ENCODE results near the gene ARPC5L. TPM values are rescaled to one million over a fixed set of nuclear protein-coding genes. Genes with fewer than 3 reads are reported as not detected.
A peak's percentile ranks its signal among the peaks of the same experiment; 100 is the strongest.

ARPC5L gene
- total RNA-seq, 1 experiment from 2014 or later: 50.0 TPM

- no peaks in the 10 kb centered on the region for H3K9me2 ChIP-seq (ENCODE audit: insufficient read depth)
- peak within 1 kb of the TSS; percentile 50 for H3K9ac ChIP-seq (ENCODE audit: low read length)
- H4K20me1 ChIP-seq (ENCODE audit: insufficient read depth): peaks cover 21% of the 10 kb centered on the region; the same call in 1 of the 2 replicates
- H3K79me2 ChIP-seq (ENCODE audit: insufficient read depth, low read length): peaks cover 1% of the 10 kb centered on the region; the same call in 1 of the 2 replicates
- DNase-seq (ENCODE audit: low read depth, low spot score): peak; percentile 78
- H3K27me3 ChIP-seq (ENCODE audit: insufficient read depth, low read length): no peaks in the 10 kb centered on the region
- ChIA-PET RAD21 (ENCODE audit: low non-redundant PET in 1 of 2, low total read pairs in 2 of 2, uncharacterized antibody in 2 of 2, unreplicated experiment in 2 of 2) (interaction anchor here (0.6 to 3.3 kb wide), 19 partner anchors 9 to 142 kb away, joined by 3 to 49 read pairs (median 6); partner anchors contain the start of genes NR6A1 (in 2 of the 2), OLFML2A (in 2 of the 2), ARPC5L (in 1 of the 2) and RPL35 (in 1 of the 2)), POLR2A (interaction anchor here (1.0 to 2.3 kb wide), 11 partner anchors 9 to 80 kb away, joined by 3 to 30 read pairs (median 5); partner anchors contain the start of genes ARPC5L, NR6A1, OLFML2A and RPL35), CTCF (interaction anchor here (0.6 to 11.7 kb wide), 41 partner anchors 9 to 525 kb away, joined by 3 to 601 read pairs (median 5); partner anchors contain the start of genes ARPC5L, NR6A1, OLFML2A and RPL35)
- ATAC-seq: peak; percentile 85
- intact Hi-C loops (cut with micrococcal nuclease): loop anchor here (1.0 to 10.0 kb wide), 6 partner anchors 40 to 521 kb away; partner anchors contain the start of gene PSMB7
- BruUV-seq (replicated peaks): no TSS peak
- H3K9me3 ChIP-seq (ENCODE audit: control insufficient read depth in 1 of 2, insufficient read depth in 1 of 2, low read depth in 1 of 2, low read length in 2 of 2): no peaks in the 10 kb centered on the region
- H3K36me3 ChIP-seq (ENCODE audit: control insufficient read depth in 1 of 2, insufficient read depth in 2 of 2, low read length in 2 of 2): peaks cover 7 to 11% of the 10 kb centered on the region in 2 experiments; a peak in 3 of 4 replicates
- peak within 1 kb of the TSS; percentile 78 for H3K4me2 ChIP-seq (ENCODE audit: low read length)
- H3K4me1 ChIP-seq (ENCODE audit: control insufficient read depth in 1 of 2, insufficient read depth in 2 of 2, low read length in 2 of 2): peaks cover 5 to 30% of the 10 kb centered on the region in 2 experiments; a peak in 3 of 4 replicates
- peak within 1 kb of the TSS; percentile 37; the same call in 1 of the 2 replicates for H3K27ac ChIP-seq (ENCODE audit: low read depth, low read length)
- H3K4me3 ChIP-seq (replicated peaks in 1 of 2; ENCODE audit: low read depth in 1 of 2, low read length in 2 of 2): peak within 1 kb of the TSS; percentile 32 to 51
- H2AFZ ChIP-seq (ENCODE audit: low read depth, low read length, poor library complexity, severe bottlenecking): peak within 1 kb of the TSS; percentile 54
- TF ChIP-seq YY1 (IDR thresholded peaks at IDR 0.05; ENCODE audit: extremely low read depth, insufficient replicate concordance, low read depth, low read length) (peak; percentile 5), CTCF (IDR thresholded peaks at IDR 0.05 in 2 of 3, conservative IDR thresholded peaks at IDR 0.05 in 1 of 3; ENCODE audit: borderline replicate concordance in 1 of 3, insufficient read depth in 1 of 3, low read depth in 2 of 3, low read length in 2 of 3) (peak in 2 of 3 experiments; percentile 86 to 99; a peak in 4 of 6 replicates), POLR2AphosphoS5 (IDR thresholded peaks at IDR 0.05; ENCODE audit: low read depth, low read length) (no peak)
Observed at GRCh38 chr9:124852829-124853531, 8.9 kb upstream of the ARPC5L start, which contains the start of gene WDR38. Gene WDR38, plus strand, starts transcription at chr9:124853460. Its CDS starts 72 bp downstream, at chr9:124853532.

Data from HCT116 (cell line).